Transverse colon (tissue), 4 donors: ENCODE results near the gene SORCS3.

Experiments used
- CTCF ChIP-seq, 5 experiments: fragments of 200-600 bp in 3 of 5; fragments of 450-650 bp in 2 of 5; sonication (generic) in 3 of 5; IDR thresholded peaks; 1 replicate in 2 of 5; 2 replicates in 3 of 5; pipeline ENCODE4 v1.5.1; 2016 to 2017; ENCODE audit warnings: antibody characterized with exemption in 5 of 5, inconsistent platforms in 3 of 5, mild to moderate bottlenecking in 2 of 5, moderate library complexity in 1 of 5
- POLR2AphosphoS5 ChIP-seq, 3 donors: sonication (generic); formaldehyde crosslinking; IDR thresholded peaks; one replicate each; pipeline ENCODE4 v1.6.1; 2016; ENCODE audit warnings: antibody characterized with exemption in 3 of 3

DNA sequence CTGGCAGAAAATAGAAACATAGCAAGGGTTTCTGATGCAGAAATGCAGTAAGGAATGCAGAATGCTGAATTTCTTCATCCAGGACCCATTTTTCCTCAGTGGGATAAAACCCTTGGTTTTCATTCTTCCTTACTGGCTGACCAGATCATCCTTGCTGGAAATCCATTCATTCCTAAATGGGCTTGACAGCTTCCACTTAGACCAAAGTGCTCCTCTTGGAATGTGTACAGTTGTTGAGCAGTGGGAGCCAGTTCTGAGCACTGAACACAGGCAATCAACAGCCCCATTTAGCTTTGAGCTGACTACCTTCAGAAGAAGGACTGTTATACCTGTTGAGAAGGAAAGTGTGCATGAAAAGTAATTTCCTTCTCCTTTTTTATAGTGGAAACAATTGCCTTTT is 232.1 kb downstream of the SORCS3 start:
- TF ChIP-seq CTCF (IDR thresholded peaks at IDR 0.05) (no peak), POLR2AphosphoS5 (IDR thresholded peaks at IDR 0.05) (no peak)
